ENCODE measurements around the gene IQCE.

DNA sequence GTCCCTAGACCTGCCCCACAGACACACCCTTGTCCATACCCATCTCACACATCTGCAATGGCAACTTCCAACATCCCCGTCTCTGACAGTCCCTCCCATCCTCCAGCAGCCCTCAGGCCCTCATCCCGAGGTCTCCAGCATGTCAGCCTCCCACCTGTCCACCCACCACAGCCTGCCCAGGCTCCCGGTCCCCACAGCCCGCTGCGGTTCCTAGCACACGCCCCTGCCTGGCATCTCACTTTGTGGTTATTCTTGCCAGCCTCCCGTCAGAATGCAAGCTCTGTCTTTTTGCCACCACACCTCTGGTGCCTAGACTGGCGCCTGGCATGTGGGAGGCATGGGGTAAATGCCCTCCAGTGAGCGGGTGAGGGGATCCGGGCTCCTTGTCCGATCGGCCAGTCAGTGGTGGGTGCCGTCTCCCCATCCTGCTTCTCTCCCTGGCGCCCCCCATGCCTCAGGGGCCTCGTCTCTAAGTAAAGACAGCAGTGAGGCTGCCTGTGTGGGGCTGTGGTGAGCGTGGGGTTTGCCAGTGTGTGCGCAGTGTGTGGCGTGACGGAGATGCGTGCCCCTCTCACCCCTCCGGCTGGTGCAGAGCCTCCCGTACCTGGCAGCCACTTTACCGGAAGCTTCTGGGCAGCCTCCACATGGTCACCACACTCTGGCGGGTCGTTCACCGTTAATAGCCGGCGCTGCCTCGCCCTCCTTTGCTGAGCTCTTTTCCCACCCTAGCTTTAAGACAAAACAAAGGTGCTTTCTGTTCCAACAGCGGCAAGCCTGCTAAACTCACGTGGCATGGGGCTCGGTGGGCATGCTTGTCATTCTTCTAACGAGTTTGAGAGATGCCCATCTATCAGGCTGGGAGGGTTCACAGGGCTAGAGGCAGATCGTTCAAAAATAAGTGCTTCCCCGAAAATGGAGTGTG is 44.5 kb downstream of the IQCE start:
- TF ChIP-seq YY1 (IDR thresholded peaks at IDR 0.05; ENCODE audit: insufficient read depth, insufficient read length) = no peak
- TF ChIP-seq ZNF274 (IDR thresholded peaks at IDR 0.05; ENCODE audit: low read depth, low read length) = no peak
- TF ChIP-seq SUZ12 (IDR thresholded peaks at IDR 0.05; ENCODE audit: extremely low read depth, insufficient read depth, insufficient read length) = no peak
